Dedifferentiated amniotic fluid mesenchymal stem cell (primary cell): ENCODE measurements around the gene APOC1.
"Not testable (repeated sequence)": the region's sequence is repeated elsewhere in the genome, so short reads cannot be mapped to it uniquely, and the experiment has no call there.

Experiments used
- DNase-seq: peaks from one replicate; pipeline ENCODE4 v3.0.0-alpha.2; 2016; ENCODE audit errors: extremely low spot score

The APOC1 gene

GRCh38 chr19:44913512-44914432 lies 636 bp upstream of the APOC1 start:
- not testable (repeated sequence) for DNase-seq

- DNase-seq, result no peak
Observed at GRCh38 chr19:44924243-44924725, 9.9 kb downstream of the APOC1 start.

- no peak for DNase-seq
Observed at GRCh38 chr19:44925114-44925891, 10.9 kb downstream of the APOC1 start.

- not testable (repeated sequence) for DNase-seq
Observed at GRCh38 chr19:44926245-44927077, 12.1 kb downstream of the APOC1 start.

- DNase-seq, result no peak
Observed at GRCh38 chr19:44927746-44928145, 13.3 kb downstream of the APOC1 start.

GRCh38 chr19:44930088-44930487 lies 15.7 kb downstream of the APOC1 start:
- no peak for DNase-seq

GRCh38 chr19:44931541-44931940 lies 17.1 kb downstream of the APOC1 start:
- no peak for DNase-seq

GRCh38 chr19:44939668-44940067 lies 25.3 kb downstream of the APOC1 start:
- no peak for DNase-seq

GRCh38 chr19:44942067-44942571 lies 27.7 kb downstream of the APOC1 start, which contains the start of gene APOC4:
Gene APOC4 (plus strand): TSS chr19:44942237. CDS start chr19:44942278, 41 bp downstream.
- no peak for DNase-seq

GRCh38 chr19:44943801-44944249 lies 29.4 kb downstream of the APOC1 start:
- DNase-seq, result no peak

GRCh38 chr19:44947041-44947581 lies 32.7 kb downstream of the APOC1 start:
- no peak for DNase-seq

- DNase-seq, result no peak
Observed at GRCh38 chr19:44948237-44948636, 33.8 kb downstream of the APOC1 start.

GRCh38 chr19:44948763-44949374 lies 34.5 kb downstream of the APOC1 start:
- DNase-seq, result no peak

- no peak for DNase-seq
Observed at GRCh38 chr19:44949550-44949949, 35.1 kb downstream of the APOC1 start.

GRCh38 chr19:44951179-44952159 lies 37.1 kb downstream of the APOC1 start:
- DNase-seq, result peak; percentile 81

GRCh38 chr19:44954278-44954648 lies 39.9 kb downstream of the APOC1 start:
- DNase-seq, result no peak

GRCh38 chr19:44954649-44955504 lies 40.5 kb downstream of the APOC1 start, which contains the start of gene CLPTM1:
Gene CLPTM1 (plus strand): TSS chr19:44955380. CDS start chr19:44955396, 16 bp downstream.
- DNase-seq, result peak; percentile 96
